Left lobe of liver (tissue), 2 donors: ENCODE measurements around the gene GPSM3. TPM values are rescaled to one million over a fixed set of nuclear protein-coding genes. Genes with fewer than 3 reads are reported as not detected.
"Not testable (repeated sequence)": the region's sequence is repeated elsewhere in the genome, so short reads cannot be mapped to it uniquely, and the experiment has no call there.

Experiments used
- ATAC-seq: fragments of 200-7000 bp; cut with Tn5 transposase; one replicate; pipeline ENCODE4 v1.9.1; 2020; ENCODE audit warnings: mild to moderate bottlenecking, moderate library complexity
- DNase-seq: peaks from one replicate; pipeline ENCODE4 v3.0.0-alpha.2; 2020; ENCODE audit warnings: low spot score
- total RNA-seq: library from RNA; stranded (reverse); gene quantifications from one replicate; pipeline ENCODE4 v1.2.1, GENCODE V29; 2021
- donor health status: DM: no; HTN: no; CAD: no; lungs with moderate emphysema.
- donor health status: DM: no; HTN: yes; CAD: no.

The GPSM3 gene
- total RNA-seq, 1 donor from 2014 or later, result 5.1 TPM

DNA sequence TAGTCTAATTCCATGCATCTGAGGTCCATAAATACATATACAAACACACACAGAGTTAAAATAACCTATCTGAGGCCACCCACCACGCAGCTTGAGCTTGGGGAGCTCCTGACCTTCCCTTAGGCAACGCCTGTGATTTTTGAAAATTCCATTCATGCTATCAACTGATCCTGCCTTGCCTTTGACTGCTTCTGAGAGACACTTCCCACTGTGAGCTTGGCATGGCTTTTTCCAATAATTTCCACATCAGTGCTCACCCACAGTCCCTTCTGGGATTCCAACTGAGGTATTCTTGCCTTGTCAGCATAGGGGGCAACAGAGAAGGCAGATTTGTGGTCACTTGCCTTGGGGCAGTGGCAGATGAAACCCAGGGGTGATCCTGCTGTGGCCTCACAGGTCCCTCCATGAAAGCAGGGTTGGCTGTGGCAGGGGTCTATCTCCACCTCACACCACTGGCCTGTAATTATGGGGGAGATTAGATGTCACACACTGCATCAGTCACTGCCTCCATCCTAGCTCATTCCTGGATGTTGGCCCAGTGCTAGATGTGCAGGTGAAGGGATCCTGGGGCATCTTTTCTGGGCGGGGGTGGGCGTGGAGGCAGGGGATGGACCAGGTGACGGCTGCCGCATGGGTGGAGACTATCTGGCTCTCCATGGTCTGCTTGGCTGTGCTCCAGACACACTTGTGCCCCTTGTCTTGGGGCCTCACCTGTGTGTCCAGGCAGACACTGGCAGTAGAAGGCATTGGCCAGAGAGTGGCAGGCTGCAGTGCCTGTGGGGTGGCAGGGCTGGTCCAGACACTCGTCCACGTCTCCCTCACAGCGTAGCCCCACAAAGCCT, 11.2 kb upstream of the GPSM3 start:
- DNase-seq (no peak), ATAC-seq (no peak)

GRCh38 chr6:32202186-32202585, 9.7 kb upstream of the GPSM3 start:
- ATAC-seq, result no peak
- no peak for DNase-seq

GRCh38 chr6:32200711-32201475, 8.4 kb upstream of the GPSM3 start:
- ATAC-seq (no peak), DNase-seq (no peak)

DNA sequence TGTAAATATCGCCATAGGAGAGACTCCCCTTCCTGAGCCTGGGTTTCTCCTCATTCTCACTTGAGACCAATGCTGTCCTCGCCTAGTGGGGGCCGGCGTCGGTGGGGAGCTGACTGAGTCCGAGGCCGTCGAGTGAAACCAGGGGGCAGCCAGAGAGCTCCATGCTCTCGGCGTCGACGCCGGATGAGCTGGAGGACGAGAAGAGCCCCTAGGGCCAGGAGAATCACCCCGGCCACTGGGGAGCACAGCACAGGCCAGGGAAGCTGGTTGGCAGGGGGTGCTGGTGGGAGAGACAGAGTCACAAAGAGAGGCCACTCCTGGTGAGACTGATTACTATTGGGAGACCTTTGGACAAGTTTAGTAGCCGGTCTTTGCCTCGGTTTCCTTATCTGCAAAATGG, 6.4 kb upstream of the GPSM3 start:
- DNase-seq, result no peak
- no peak for ATAC-seq

DNA sequence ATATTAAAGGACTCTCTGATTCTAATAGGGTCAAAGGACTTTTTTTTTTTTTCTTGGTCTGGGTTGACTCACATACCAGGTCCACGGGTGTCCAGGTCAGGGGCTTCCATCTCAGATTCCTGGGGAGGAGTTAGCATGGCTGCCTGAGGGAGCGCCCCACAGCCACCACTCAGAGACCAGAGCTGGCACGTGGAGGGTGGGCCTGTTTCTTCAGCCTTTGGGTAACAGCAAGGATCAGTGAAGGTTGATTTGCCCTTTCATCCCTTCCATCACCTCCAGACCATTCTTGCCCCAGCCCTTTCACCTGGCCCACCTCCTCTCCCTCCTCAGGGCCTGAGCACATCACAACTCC, 5.9 kb upstream of the GPSM3 start:
- no peak for ATAC-seq
- DNase-seq, result no peak

- DNase-seq, result no peak
- ATAC-seq, result no peak
Measured at GRCh38 chr6:32196682-32197616, 4.5 kb upstream of the GPSM3 start.

DNA sequence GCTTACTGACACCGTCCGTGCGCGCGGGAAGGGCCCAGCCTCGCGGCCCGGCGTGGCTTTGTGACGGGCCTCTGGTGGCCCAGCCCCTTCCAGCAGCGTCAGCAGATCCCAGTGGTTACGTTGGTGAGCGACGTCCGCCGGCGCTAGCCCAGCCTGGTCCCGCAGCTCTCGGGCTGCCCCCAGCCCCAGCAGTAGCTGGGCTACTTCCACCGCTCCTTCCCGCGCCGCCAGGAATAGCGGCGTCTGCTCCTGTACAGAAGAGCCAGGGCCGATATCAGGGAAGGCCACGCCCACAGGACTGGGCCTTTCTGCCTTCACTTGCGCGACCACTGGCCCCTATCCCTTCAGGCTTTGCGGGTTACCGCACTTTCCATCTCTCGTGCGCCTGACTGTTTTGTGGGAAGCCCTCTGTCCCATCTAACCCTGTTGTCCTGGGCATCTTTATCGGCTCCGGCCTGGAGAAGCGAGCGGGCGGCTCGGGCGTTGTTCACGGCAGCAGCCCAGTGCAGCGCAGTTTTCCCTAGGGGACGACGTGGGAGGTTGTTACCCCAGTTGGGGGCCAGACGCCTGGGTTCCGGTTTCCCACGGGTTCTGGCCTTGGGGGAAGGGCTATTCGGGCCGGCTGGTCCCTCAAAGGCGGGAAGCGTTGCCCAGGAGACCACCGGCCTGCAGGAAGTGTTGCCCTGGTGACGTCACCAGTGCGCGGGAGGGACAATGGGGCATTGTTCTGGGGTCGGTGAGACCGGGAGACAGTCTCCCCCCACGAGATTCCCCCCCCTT, 3.6 kb upstream of the GPSM3 start:
- DNase-seq (peak; percentile 82), ATAC-seq (peak; percentile 7)

DNA sequence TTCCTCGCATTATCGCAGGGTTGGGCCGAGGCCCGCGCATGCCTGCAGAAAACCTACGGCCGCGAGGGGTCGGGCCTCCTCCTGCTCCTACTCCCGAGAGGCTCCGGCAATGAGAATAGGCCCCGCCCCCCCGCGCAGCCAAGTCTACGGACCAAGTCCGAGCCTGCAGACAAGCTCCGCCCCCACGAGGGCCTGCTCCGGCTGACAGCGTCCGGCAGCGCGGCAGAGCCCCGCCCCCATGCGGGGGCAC, 3.1 kb upstream of the GPSM3 start:
- ATAC-seq (peak; percentile 89), DNase-seq (peak; percentile 100)

DNA sequence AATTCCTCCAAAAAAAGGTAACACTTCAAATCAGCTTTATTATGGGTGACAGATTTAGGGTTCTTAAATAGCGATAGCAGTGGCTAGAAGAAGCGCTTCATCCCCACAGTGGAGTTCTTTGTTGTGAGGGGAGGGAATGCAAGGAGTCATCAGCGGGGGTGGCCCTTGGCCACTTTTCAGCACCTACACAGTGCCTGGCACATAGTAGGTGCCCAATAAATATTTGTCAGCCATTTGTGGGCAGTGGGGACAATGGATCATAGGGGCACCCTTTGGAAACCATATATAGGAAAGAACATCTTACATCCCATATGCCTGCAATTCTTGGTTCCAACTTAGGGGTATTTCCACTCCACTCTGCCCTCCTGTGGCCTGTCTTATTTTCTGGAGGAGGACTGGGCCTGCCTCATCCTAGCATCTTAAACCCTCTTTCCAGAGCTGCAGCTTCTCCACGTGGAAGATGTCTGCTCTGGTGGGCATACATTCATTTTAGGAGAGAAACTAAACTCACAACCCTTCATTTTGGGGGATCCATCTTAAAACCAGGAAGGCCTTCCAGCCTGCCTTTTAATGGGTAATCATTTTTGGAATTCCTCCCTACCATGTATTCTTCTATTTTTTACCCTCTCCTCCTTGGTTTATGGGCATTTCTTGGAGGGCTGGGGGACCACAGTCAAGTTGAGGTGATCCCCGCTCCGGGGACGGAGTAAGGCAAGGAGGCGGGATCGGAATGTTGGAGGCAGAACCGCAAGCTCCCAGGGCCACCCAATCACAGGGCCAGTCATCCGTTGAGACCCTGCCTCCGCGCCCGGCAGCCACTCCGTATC, 2.6 kb upstream of the GPSM3 start:
- ATAC-seq (no peak), DNase-seq (no peak)

- DNase-seq (no peak), ATAC-seq (no peak)
Measured at GRCh38 chr6:32194388-32194787, 1.9 kb upstream of the GPSM3 start.

DNA sequence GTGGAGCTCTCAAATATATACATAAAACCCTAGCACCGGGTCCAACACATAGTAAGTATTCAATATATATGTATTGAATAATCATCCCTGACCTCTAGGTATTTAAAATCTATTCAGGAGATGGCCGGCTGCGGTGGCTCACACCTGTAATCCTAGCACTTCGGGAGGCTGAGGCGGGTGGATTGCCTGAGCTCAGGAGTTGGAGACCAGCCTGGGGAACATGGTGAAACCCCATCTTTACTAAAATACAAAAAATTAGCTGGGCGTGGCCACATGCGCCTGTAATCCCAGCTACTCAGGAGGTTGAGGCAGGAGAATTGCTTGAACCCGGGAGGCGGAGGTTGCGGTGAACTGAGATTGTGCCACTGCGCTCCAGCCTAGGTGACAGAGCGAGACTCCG, 653 bp upstream of the GPSM3 start:
- ATAC-seq, DNase-seq: not testable (repeated sequence)

GRCh38 chr6:32191696-32192607, 491 bp downstream of the GPSM3 start:
- no peak for ATAC-seq
- no peak for DNase-seq

GRCh38 chr6:32190911-32191677, 1.3 kb downstream of the GPSM3 start:
- DNase-seq (no peak), ATAC-seq (no peak)

GRCh38 chr6:32190054-32190851, 2.2 kb downstream of the GPSM3 start, which contains the start of gene PBX2:
Gene PBX2 (minus strand): TSS chr6:32190202. CDS start chr6:32189915, 287 bp downstream.
- peak; percentile 90 for DNase-seq
- peak; percentile 90 for ATAC-seq

DNA sequence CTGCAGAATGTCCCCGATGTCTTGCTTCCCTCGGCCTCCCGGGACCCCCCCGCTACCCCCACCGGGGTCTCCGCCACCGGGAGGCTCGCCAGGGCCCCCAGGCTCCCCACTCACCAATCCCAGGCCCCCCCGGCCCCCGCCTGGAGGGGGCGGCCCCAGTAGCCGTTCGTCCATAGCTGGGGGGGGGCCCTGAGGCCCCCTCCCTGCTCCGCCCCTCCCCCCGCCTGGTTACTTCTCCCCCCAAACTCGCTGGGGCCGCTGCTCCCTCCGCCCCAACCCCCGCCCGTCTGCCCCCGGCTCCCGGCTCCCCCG, 2.7 kb downstream of the GPSM3 start:
- peak; percentile 4 for ATAC-seq
- DNase-seq, result no peak

- DNase-seq, result no peak
- no peak for ATAC-seq
Measured at GRCh38 chr6:32189069-32189741, 3.2 kb downstream of the GPSM3 start.
